Ectodermal cell (in vitro differentiated cells): Measurements from ENCODE around the gene PLB1.
A peak's percentile ranks its signal among the peaks of the same experiment; 100 is the strongest.
"Not testable (repeated sequence)": the region's sequence is repeated elsewhere in the genome, so short reads cannot be mapped to it uniquely, and the experiment has no call there.

Experiments used
- H3K27ac ChIP-seq: 2 replicates; pipeline ENCODE4 v1.7.0; 2013; ENCODE audit warnings: mild to moderate bottlenecking, low read depth, low read length; ENCODE audit not compliant: insufficient read depth, poor library complexity, severe bottlenecking
- H3K27me3 ChIP-seq: 2 replicates; pipeline ENCODE4 v1.7.0; 2013; ENCODE audit warnings: mild to moderate bottlenecking, low read length; ENCODE audit not compliant: insufficient read depth, control insufficient read depth, poor library complexity, severe bottlenecking
- H3K36me3 ChIP-seq: one replicate; pipeline ENCODE4 v1.7.0; 2013; ENCODE audit warnings: low read length; ENCODE audit not compliant: control insufficient read depth, insufficient read depth
- H3K4me1 ChIP-seq: one replicate; pipeline ENCODE4 v1.7.0; 2013; ENCODE audit warnings: low read length; ENCODE audit not compliant: control insufficient read depth, insufficient read depth
- H3K4me3 ChIP-seq: 2 replicates; pipeline ENCODE4 v1.7.0; 2013; ENCODE audit warnings: low read depth, low read length, control low read depth; ENCODE audit not compliant: insufficient read depth
- H3K9me3 ChIP-seq: 2 replicates; pipeline ENCODE4 v1.7.0; 2013; ENCODE audit warnings: mild to moderate bottlenecking, low read length, moderate library complexity; ENCODE audit not compliant: control insufficient read depth
- WGBS, 2 experiments: methylation state at CpG; one replicate each; pipeline ENCODE4 v1.1.7; 2013; ENCODE audit warnings: missing lambda C conversion rate in 2 of 2; 5-methylcytosine and 5-hydroxymethylcytosine counted together

PLB1 gene

DNA sequence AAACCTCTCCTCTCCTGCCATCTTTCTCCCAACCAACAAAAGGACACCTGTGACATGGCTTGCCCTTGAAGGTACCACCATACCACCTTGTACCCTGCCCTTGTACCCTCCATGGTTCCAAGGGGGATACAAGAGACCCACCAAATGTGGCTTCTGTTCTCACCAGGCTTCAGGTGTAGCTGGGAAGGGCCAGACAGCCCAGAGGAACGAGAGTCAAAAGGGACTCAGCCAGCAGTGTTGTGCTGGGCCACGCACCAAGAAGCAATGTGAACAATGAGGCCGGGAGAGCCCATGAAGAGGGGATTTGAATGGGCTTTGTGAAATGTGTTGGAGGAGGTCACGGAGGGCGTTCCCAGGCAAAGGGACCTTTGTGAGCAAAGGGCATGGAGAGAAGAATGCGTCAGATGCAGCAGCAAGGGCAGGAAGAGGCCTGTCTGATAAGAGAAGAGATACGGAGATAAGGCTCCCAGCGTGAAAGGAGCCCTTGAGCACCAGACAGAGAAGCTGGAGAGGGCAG is 48.6 kb downstream of the PLB1 start:
- Histone ChIP-seq H3K27me3 (no peaks in the 10 kb centered on the region), H3K4me1 (peaks cover 26% of the 10 kb centered on the region), H3K27ac (peak overlapping the region; percentile 65), H3K4me3 (no peak overlapping the region), H3K9me3 (no peaks in the 10 kb centered on the region), H3K36me3 (no peaks in the 10 kb centered on the region)
- WGBS, 2 experiments = 24 to 29% methylated on average over 8 of the region's 8 CpGs

DNA sequence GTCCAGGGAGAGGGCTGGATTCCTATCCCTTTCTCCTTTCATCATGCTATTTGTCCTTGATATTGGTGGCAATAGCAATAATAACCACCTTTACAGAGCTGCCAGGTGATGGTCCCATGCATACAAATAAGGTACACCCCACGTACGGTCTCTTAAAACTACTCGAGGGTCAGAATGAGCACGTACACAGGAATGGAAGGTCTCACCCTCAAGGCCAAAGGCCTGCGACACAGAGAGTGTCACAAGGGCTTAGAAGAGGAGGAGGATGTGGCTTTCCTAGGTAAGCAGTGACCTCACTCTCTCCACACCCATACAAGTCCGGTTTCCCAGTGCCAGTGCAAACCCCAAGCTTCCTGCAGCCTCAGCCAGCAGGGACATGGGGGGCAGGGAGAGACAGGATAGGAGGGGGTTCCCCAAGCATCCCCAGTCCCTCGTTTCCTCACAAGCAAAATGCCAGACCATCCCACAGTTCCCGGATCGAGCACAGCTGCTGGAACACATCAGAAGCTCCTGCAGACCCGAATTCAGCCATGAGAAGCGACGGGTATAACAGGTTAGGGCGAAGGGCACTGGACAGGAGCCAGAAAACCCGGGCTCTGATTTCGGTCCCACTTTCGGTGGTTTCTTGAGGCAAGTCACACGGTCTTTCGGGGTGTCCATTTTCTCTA is 49.2 kb downstream of the PLB1 start:
- no peak overlapping the region for H3K27ac ChIP-seq
- H3K4me3 ChIP-seq = no peak overlapping the region
- no peaks in the 10 kb centered on the region for H3K27me3 ChIP-seq
- peaks cover 26% of the 10 kb centered on the region for H3K4me1 ChIP-seq
- WGBS, 2 experiments = 89 to 93% methylated on average over 18 of the region's 18 CpGs
- H3K36me3 ChIP-seq = no peaks in the 10 kb centered on the region
- no peaks in the 10 kb centered on the region for H3K9me3 ChIP-seq

GRCh38 chr2:28545590-28546200 is 49.8 kb downstream of the PLB1 start:
- WGBS, 2 experiments = 94 to 96% methylated on average over 9 of the region's 9 CpGs
- Histone ChIP-seq H3K27ac (no peak overlapping the region), H3K4me1 (peaks cover 26% of the 10 kb centered on the region)

GRCh38 chr2:28546242-28546641 is 50.4 kb downstream of the PLB1 start:
- Histone ChIP-seq H3K4me1 (peaks cover 26% of the 10 kb centered on the region), H3K9me3 (no peaks in the 10 kb centered on the region), H3K36me3 (no peaks in the 10 kb centered on the region), H3K27ac (no peak overlapping the region), H3K4me3 (no peak overlapping the region), H3K27me3 (no peaks in the 10 kb centered on the region)
- WGBS, 2 experiments = 75 to 85% methylated on average over 7 of the region's 7 CpGs

More at GRCh38 chr2:28545590-28546200, 49.8 kb downstream of the PLB1 start:
- H3K36me3 ChIP-seq = no peaks in the 10 kb centered on the region
- H3K9me3 ChIP-seq = no peaks in the 10 kb centered on the region
- no peaks in the 10 kb centered on the region for H3K27me3 ChIP-seq
- no peak overlapping the region for H3K4me3 ChIP-seq

- no peaks in the 10 kb centered on the region for H3K27me3 ChIP-seq
- no peak overlapping the region for H3K27ac ChIP-seq
- WGBS, 2 experiments = 85 to 86% methylated on average over 6 to 7 of the region's 7 CpGs
- peaks cover 26% of the 10 kb centered on the region for H3K4me1 ChIP-seq
- H3K9me3 ChIP-seq = no peaks in the 10 kb centered on the region
- no peak overlapping the region for H3K4me3 ChIP-seq
- H3K36me3 ChIP-seq = no peaks in the 10 kb centered on the region
These were observed 51.5 kb downstream of the PLB1 start for GRCh38 chr2:28547223-28547860.

DNA sequence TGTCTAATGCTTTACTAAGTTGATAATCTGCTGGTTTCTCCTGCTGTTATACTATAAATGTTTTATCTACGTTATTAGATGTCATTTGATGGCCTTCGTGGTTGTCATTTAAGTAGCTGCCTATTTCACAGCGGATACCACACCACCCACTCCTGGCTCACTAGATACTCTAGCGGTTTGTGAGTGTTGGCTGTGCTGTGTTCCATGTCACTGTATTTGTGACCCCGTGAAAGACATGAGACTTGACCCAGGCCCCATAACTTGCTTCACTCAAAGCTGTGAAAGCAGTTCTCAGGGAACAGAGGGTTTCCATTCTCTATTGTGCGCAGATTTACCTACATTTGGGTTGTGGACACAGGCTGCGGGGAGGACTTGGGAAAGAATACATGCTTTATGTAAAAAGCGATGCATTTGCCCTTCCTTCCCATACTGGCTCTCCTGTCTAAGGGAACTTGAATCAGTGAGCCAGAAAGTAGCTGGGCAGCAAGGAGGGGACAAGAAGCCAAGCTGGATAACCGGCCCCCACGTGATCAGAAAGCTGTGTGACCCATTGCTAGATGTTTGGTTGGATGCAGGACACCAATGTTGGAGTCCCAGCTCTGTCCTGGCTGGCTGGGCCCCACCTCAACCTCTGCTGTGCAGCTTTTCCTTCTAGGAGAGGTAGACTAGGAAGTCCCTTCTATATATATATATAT is 52.2 kb downstream of the PLB1 start:
- H3K4me3 ChIP-seq = no peak overlapping the region
- H3K9me3 ChIP-seq = no peaks in the 10 kb centered on the region
- H3K27me3 ChIP-seq = no peaks in the 10 kb centered on the region
- WGBS, 2 experiments = 96% methylated on average over 10 of the region's 10 CpGs
- H3K27ac ChIP-seq = no peak overlapping the region
- peaks cover 26% of the 10 kb centered on the region for H3K4me1 ChIP-seq
- no peaks in the 10 kb centered on the region for H3K36me3 ChIP-seq

DNA sequence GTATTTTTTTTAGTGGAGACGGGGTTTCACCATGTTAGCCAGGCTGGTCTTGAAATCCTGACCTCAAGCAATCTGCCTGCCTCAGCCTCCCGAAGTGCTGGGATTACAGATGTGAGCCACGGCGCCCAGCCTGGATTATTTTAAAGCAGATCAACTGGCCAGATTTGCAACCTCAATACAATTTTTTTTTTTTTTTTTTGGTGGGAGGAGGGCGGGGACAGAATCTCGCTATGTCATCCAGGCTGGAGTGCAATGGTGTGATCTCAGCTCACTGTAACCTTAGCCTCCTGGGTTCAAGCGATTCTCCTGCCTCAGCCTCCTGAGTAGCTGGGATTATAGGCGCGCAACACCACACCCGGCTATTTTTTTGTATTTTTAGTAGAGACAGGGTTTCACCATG is 54.5 kb downstream of the PLB1 start:
- not testable (repeated sequence) for H3K9me3 ChIP-seq, H3K27ac ChIP-seq, H3K36me3 ChIP-seq, H3K4me3 ChIP-seq, H3K4me1 ChIP-seq, H3K27me3 ChIP-seq
- WGBS, 2 experiments = 91 to 95% methylated on average over 10 of the region's 10 CpGs

GRCh38 chr2:28552045-28552823 is 56.4 kb downstream of the PLB1 start:
- Histone ChIP-seq H3K4me3 (no peak overlapping the region), H3K27ac (no peak overlapping the region), H3K36me3 (no peaks in the 10 kb centered on the region), H3K9me3 (no peaks in the 10 kb centered on the region), H3K27me3 (no peaks in the 10 kb centered on the region), H3K4me1 (no peaks in the 10 kb centered on the region)
- WGBS, 2 experiments = 73 to 74% methylated on average over 3 of the region's 3 CpGs

DNA sequence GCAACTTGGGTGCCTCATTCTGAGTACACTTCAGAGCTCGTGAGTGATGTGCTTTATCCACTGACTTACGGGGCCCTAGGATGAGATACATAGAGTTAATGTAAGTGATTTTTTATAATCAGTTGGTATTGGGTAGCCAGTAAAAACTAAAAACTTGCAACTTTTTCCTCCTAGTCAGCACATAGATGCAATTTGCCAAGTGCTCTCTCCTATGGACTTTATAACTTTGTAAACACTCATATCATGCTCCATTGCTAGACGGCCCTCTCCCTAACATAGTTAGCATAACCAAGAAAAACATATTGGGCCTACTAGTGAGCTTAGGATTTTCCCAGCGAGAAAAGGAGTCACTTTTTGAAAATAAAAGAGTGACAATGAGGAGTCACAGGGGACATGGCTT is 60.4 kb downstream of the PLB1 start:
- 79 to 87% methylated on average over 4 of the region's 4 CpGs for WGBS, 2 experiments

More for the DNA sequence above, 60.4 kb downstream of the PLB1 start:
- no peaks in the 10 kb centered on the region for H3K36me3 ChIP-seq
- no peaks in the 10 kb centered on the region for H3K4me1 ChIP-seq
- no peaks in the 10 kb centered on the region for H3K27me3 ChIP-seq
- no peak overlapping the region for H3K4me3 ChIP-seq
- no peaks in the 10 kb centered on the region for H3K9me3 ChIP-seq
- no peak overlapping the region for H3K27ac ChIP-seq
